Upper lobe of left lung (tissue), 4 donors: Measurements from ENCODE around the gene FHL3.

ENCODE experiments used
- EP300 ChIP-seq, 4 donors: sonication (generic); formaldehyde crosslinking; IDR thresholded peaks; one replicate each; pipeline ENCODE4 v1.5.1; 2017; ENCODE audit warnings: antibody characterized with exemption in 4 of 4, control low read depth in 2 of 4
- POLR2A ChIP-seq, 4 donors: fragments of 450-650 bp; IDR thresholded peaks; one replicate each; pipeline ENCODE4 v1.5.1; 2016 to 2017; ENCODE audit warnings: antibody characterized with exemption in 4 of 4, mild to moderate bottlenecking in 2 of 4
- POLR2AphosphoS5 ChIP-seq, 2 donors: sonication (generic); formaldehyde crosslinking; IDR thresholded peaks; one replicate each; pipeline ENCODE4 v1.5.1; 2017; ENCODE audit warnings: antibody characterized with exemption in 2 of 2
- TF ChIP-seq, protein P1 (sequence below), 6 experiments: fragments of 450-650 bp in 4 of 6; fragments of 200-600 bp in 2 of 6; sonication (generic) in 2 of 6; IDR thresholded peaks; one replicate each; pipeline ENCODE4 v1.5.1; 2016 to 2019; ENCODE audit warnings: antibody characterized with exemption in 6 of 6

DNA sequence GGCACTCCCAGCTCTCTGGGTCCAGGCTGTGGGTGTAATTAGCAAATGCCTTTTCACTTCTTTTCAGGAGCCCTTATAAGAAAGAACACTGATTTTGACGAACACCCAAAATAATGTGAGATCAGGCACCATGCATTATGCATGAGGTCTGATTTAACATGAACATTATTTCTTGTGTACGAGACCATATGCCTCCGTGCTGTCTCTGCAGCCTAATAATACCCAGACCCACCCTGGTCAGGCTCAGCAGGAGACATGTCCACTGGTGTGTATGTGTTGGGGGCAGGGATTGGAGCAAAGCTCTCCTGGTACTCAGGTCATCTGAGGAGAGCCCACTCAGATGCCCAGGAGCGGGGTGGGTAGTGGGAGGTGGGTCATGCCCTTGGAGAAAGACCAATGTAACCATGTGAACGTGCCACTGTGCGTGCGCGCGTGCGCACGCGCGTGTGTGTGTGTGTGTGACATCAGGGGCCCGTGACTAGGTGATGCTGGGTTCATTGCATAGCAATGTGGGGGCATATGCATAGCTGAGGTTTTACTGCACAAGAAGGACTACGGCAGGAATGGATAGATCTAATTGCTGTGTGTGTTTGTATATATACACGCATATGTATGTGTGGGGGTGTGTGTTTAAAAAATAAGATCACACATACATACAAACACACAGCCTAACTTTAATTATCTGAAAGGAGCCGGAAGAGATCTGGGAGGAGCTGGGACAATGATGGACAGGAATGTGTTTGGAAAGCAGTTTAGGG lies 34.2 kb upstream of the FHL3 start:
- TF ChIP-seq POLR2AphosphoS5 (IDR thresholded peaks at IDR 0.05) (no peak), EP300 (IDR thresholded peaks at IDR 0.05) (no peak), POLR2A (IDR thresholded peaks at IDR 0.05) (no peak)
- TF ChIP-seq, protein P1, sequence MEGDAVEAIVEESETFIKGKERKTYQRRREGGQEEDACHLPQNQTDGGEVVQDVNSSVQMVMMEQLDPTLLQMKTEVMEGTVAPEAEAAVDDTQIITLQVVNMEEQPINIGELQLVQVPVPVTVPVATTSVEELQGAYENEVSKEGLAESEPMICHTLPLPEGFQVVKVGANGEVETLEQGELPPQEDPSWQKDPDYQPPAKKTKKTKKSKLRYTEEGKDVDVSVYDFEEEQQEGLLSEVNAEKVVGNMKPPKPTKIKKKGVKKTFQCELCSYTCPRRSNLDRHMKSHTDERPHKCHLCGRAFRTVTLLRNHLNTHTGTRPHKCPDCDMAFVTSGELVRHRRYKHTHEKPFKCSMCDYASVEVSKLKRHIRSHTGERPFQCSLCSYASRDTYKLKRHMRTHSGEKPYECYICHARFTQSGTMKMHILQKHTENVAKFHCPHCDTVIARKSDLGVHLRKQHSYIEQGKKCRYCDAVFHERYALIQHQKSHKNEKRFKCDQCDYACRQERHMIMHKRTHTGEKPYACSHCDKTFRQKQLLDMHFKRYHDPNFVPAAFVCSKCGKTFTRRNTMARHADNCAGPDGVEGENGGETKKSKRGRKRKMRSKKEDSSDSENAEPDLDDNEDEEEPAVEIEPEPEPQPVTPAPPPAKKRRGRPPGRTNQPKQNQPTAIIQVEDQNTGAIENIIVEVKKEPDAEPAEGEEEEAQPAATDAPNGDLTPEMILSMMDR (IDR thresholded peaks at IDR 0.05): no peak
